ENCODE results near the gene ARHGEF3. TPM values are rescaled to one million over a fixed set of nuclear protein-coding genes. Genes with fewer than 3 reads are reported as not detected.

Gene ARHGEF3
- total RNA-seq, 1 experiment from 2014 or later: 4.4 TPM

- Histone ChIP-seq H2BK20ac (ENCODE audit: low read depth, low read length, poor library complexity, severe bottlenecking) (no peak overlapping the region), H3K18ac (ENCODE audit: insufficient read length, low read depth, low read length) (no peak overlapping the region), H4K5ac (ENCODE audit: insufficient read length, low read depth, low read length) (no peak overlapping the region), H3K4me1 (ENCODE audit: insufficient read depth, low read length) (no peaks in the 10 kb centered on the region), H3K27me3 (ENCODE audit: insufficient read depth, low read length) (no peaks in the 10 kb centered on the region), H2AFZ (ENCODE audit: low read length) (no peak overlapping the region), H3K9me3 (ENCODE audit: control insufficient read depth, low read depth, low read length) (no peaks in the 10 kb centered on the region), H2AK5ac (ENCODE audit: insufficient read length, low read length) (no peak overlapping the region), H2BK5ac (ENCODE audit: insufficient read length, low read length) (no peak overlapping the region), H3K23me2 (ENCODE audit: insufficient read length, low read depth, low read length, poor library complexity, severe bottlenecking) (no peaks in the 10 kb centered on the region), H3K27ac (ENCODE audit: insufficient read length, low read depth, low read length) (no peak overlapping the region), H3K14ac (ENCODE audit: insufficient read depth, low read length) (no peak overlapping the region), H3T11ph (ENCODE audit: low read length) (no peak overlapping the region), H2BK12ac (ENCODE audit: insufficient read length, low read depth, low read length) (no peak overlapping the region), H4K20me1 (ENCODE audit: control insufficient read depth, insufficient read depth, insufficient read length) (no peaks in the 10 kb centered on the region), H3K79me2 (ENCODE audit: insufficient read depth, low read length) (no peaks in the 10 kb centered on the region), H2BK15ac (ENCODE audit: low read depth, low read length) (no peak overlapping the region), H4K91ac (ENCODE audit: insufficient read length, low read depth, low read length) (no peak overlapping the region), H3K4me2 (ENCODE audit: insufficient read depth, insufficient read length, low read length) (no peak overlapping the region), H4K8ac (replicated peaks; ENCODE audit: insufficient read length, low read depth, low read length) (no peak overlapping the region), H3K9ac (ENCODE audit: extremely low read depth, insufficient read length, low read length) (no peak overlapping the region), H3K56ac (ENCODE audit: insufficient read length, low read depth, low read length) (no peak overlapping the region), H3K23ac (ENCODE audit: insufficient read length, low read depth, low read length) (no peak overlapping the region), H2BK120ac (ENCODE audit: low read depth, low read length, poor library complexity, severe bottlenecking) (no peak overlapping the region), H3K4ac (ENCODE audit: low read depth, low read length) (no peak overlapping the region), H3K79me1 (ENCODE audit: insufficient read depth, low read depth, low read length, poor library complexity, severe bottlenecking) (no peaks in the 10 kb centered on the region)
- H3K4me1 Mint-ChIP-seq: peaks cover 4% of the 10 kb centered on the region in 2 experiments
- no CpG with 5 or more reads among the region's 2 CpGs for WGBS (ENCODE audit: extremely low coverage, insufficient read length, low lambda C conversion rate)
- no peak for DNase-seq
- no peak overlapping the region for H3K4me3 Mint-ChIP-seq
- H3K27ac Mint-ChIP-seq: no peak overlapping the region
- no peaks in the 10 kb centered on the region for H3K36me3 Mint-ChIP-seq (ENCODE audit: insufficient read depth in 1 of 3, low read depth in 3 of 3)
- no peaks in the 10 kb centered on the region for H3K27me3 Mint-ChIP-seq (ENCODE audit: low read depth)
- TF ChIP-seq, protein P1, sequence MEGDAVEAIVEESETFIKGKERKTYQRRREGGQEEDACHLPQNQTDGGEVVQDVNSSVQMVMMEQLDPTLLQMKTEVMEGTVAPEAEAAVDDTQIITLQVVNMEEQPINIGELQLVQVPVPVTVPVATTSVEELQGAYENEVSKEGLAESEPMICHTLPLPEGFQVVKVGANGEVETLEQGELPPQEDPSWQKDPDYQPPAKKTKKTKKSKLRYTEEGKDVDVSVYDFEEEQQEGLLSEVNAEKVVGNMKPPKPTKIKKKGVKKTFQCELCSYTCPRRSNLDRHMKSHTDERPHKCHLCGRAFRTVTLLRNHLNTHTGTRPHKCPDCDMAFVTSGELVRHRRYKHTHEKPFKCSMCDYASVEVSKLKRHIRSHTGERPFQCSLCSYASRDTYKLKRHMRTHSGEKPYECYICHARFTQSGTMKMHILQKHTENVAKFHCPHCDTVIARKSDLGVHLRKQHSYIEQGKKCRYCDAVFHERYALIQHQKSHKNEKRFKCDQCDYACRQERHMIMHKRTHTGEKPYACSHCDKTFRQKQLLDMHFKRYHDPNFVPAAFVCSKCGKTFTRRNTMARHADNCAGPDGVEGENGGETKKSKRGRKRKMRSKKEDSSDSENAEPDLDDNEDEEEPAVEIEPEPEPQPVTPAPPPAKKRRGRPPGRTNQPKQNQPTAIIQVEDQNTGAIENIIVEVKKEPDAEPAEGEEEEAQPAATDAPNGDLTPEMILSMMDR (conservative IDR thresholded peaks at IDR 0.05): no peak
- no peaks in the 10 kb centered on the region for H3K9me3 Mint-ChIP-seq
Measured at GRCh38 chr3:56830884-56831283, 29.1 kb upstream of the ARHGEF3 start.
